SK-N-DZ (cell line): Measurements from ENCODE around the gene CACNA2D2.

Experiments used
- small RNA-seq, 2 experiments: library from RNA; depleted of rRNA; stranded (forward); fragments of <200 nt; gene quantifications; one replicate each; pipeline ENCODE3, GENCODE V24; 2014

CACNA2D2 gene

Small RNA genes lying within 50 kb of the gene (small RNA-seq; reads per million reads assigned to genes)
- gene RNA5SP131 = 1.2 to 4.4 reads per million in 2 experiments
